ENCODE results near the gene ALS2.

DNA sequence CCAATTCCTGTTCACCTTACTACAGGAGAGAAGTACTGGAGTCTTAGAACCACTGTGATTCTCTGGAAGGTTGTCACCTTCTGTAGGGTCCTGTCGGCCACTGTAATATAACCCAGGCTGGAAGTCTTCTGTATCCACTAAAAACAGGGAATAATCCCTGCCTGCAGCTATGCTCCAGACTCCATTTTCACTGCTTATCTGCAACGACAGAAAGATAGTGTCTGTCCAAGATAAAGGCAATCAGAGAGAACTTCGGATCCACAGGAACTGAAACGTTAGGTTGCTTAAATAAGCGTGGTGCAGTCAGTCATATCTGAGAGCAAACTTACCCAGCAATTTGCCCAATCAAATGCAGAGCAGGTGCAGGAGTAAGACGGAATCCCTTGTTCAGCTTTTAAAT lies 34.2 kb downstream of the ALS2 start:
- TF ChIP-seq POLR2A (IDR thresholded peaks at IDR 0.05) = no peak
- TF ChIP-seq, protein P1, sequence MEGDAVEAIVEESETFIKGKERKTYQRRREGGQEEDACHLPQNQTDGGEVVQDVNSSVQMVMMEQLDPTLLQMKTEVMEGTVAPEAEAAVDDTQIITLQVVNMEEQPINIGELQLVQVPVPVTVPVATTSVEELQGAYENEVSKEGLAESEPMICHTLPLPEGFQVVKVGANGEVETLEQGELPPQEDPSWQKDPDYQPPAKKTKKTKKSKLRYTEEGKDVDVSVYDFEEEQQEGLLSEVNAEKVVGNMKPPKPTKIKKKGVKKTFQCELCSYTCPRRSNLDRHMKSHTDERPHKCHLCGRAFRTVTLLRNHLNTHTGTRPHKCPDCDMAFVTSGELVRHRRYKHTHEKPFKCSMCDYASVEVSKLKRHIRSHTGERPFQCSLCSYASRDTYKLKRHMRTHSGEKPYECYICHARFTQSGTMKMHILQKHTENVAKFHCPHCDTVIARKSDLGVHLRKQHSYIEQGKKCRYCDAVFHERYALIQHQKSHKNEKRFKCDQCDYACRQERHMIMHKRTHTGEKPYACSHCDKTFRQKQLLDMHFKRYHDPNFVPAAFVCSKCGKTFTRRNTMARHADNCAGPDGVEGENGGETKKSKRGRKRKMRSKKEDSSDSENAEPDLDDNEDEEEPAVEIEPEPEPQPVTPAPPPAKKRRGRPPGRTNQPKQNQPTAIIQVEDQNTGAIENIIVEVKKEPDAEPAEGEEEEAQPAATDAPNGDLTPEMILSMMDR (IDR thresholded peaks at IDR 0.05 in 4 of 5, conservative IDR thresholded peaks at IDR 0.05 in 1 of 5) = no peak

Data from gastrocnemius medialis (tissue), 4 donors.